Measurements from ENCODE around the gene PMS2.

DNA sequence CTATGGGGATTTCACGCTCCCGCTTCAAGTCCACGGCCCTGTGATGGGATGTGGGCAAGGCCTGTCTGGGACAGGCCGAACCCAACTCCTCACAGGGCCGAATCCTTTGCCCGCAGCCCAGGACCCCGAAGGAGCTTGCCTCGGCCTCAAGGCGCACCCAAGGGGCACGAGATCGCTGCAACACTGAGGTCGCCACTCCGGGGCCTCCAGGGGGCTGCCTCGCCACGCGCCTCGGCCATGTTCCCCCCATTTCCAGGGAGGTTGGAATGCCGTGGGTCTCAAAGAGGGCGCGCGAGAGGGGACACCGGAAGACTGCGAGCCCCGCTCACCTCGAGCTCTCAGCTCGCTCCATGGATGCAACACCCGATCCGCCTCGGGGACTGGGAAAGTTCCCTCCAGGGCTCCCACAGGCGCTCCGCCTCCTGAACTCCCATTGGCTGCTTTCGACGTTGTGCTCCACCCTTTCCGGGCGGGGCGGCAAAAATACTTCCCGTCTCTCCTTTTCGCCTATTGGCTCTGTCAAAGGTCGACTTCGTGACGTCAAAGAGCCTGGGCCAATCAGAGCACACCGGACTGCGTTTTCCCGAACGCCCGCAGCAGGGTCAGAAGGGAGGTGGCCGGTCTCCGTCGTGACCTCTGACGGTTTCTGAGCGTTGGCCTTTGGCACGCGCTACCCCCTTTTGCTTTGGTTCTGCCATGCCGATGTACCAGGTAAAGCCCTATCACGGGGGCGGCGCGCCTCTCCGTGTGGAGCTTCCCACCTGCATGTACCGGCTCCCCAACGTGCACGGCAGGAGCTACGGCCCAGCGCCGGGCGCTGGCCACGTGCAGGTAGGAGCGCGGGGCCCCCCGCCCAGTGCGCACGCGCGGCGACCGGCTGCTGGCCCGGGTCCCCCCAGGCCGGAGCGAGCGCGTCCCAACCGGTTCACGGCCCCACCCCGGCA, at the start of gene PMS2, which contains the start of gene AIMP2:
- TF ChIP-seq, protein P1, sequence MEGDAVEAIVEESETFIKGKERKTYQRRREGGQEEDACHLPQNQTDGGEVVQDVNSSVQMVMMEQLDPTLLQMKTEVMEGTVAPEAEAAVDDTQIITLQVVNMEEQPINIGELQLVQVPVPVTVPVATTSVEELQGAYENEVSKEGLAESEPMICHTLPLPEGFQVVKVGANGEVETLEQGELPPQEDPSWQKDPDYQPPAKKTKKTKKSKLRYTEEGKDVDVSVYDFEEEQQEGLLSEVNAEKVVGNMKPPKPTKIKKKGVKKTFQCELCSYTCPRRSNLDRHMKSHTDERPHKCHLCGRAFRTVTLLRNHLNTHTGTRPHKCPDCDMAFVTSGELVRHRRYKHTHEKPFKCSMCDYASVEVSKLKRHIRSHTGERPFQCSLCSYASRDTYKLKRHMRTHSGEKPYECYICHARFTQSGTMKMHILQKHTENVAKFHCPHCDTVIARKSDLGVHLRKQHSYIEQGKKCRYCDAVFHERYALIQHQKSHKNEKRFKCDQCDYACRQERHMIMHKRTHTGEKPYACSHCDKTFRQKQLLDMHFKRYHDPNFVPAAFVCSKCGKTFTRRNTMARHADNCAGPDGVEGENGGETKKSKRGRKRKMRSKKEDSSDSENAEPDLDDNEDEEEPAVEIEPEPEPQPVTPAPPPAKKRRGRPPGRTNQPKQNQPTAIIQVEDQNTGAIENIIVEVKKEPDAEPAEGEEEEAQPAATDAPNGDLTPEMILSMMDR (IDR thresholded peaks at IDR 0.05) = peak in 1 of 5 experiments; percentile 16
- peak; percentile 32 to 83 for TF ChIP-seq EP300 (IDR thresholded peaks at IDR 0.05)

All from tibial nerve (tissue), 4 donors.